Posterior cingulate gyrus (tissue), 11 donors: ENCODE data around the gene C2CD2.

ENCODE experiments used
- DNase-seq, 10 donors: peaks; one replicate each; pipeline versions ENCODE4 v3.0.0 to v3.0.0-alpha.2; 2020 to 2021; ENCODE audit warnings: mixed read lengths in 3 of 10
- intact Hi-C: fragments of 100-400 bp; cut with DNase I; formaldehyde crosslinking; loops from one replicate; pipeline ENCODE4 v1.15.1; 2023

Gene C2CD2

GRCh38 chr21:41857771-41858300 lies 96.0 kb downstream of the C2CD2 start:
- intact Hi-C loops, result no loop called here
- DNase-seq, result peak in 2 of 10 donors; percentile 45 to 57

GRCh38 chr21:41856572-41856971 lies 97.2 kb downstream of the C2CD2 start:
- intact Hi-C loops, result no loop called here
- peak in 1 of 10 donors; percentile 18 for DNase-seq

- intact Hi-C loops, result no loop called here
- DNase-seq, result peak in 2 of 10 donors; percentile 70 to 75
Observed at GRCh38 chr21:41854426-41854995, 99.3 kb downstream of the C2CD2 start.

- peak in 2 of 10 donors; percentile 49 to 68 for DNase-seq
- intact Hi-C loops, result no loop called here
Observed at GRCh38 chr21:41852929-41853320, 100.9 kb downstream of the C2CD2 start.

GRCh38 chr21:41852151-41852928 lies 101.5 kb downstream of the C2CD2 start:
- intact Hi-C loops, result no loop called here
- DNase-seq, result peak in 2 of 10 donors; percentile 69 to 81

- intact Hi-C loops, result no loop called here
Observed at GRCh38 chr21:41851090-41851790, 102.6 kb downstream of the C2CD2 start.

GRCh38 chr21:41850085-41850484 lies 103.7 kb downstream of the C2CD2 start:
- DNase-seq, result peak in 2 of 10 donors; percentile 19 to 47
- intact Hi-C loops, result no loop called here

More at GRCh38 chr21:41851090-41851790, 102.6 kb downstream of the C2CD2 start:
- DNase-seq, result peak in 1 of 10 donors; percentile 72

GRCh38 chr21:41848958-41849580 lies 104.7 kb downstream of the C2CD2 start:
- intact Hi-C loops, result no loop called here
- DNase-seq, result peak in 2 of 10 donors; percentile 49

GRCh38 chr21:41848533-41848932 lies 105.3 kb downstream of the C2CD2 start:
- DNase-seq, result peak in 1 of 10 donors; percentile 7
- intact Hi-C loops, result no loop called here

GRCh38 chr21:41847066-41847804 lies 106.6 kb downstream of the C2CD2 start:
- DNase-seq, result peak in 3 of 10 donors; percentile 39 to 79 (median 52)
- intact Hi-C loops, result no loop called here

- intact Hi-C loops, result no loop called here
Observed at GRCh38 chr21:41846536-41846935, 107.3 kb downstream of the C2CD2 start.

GRCh38 chr21:41846033-41846317 lies 107.8 kb downstream of the C2CD2 start:
- peak in 2 of 10 donors; percentile 35 to 42 for DNase-seq
- intact Hi-C loops, result no loop called here

More at GRCh38 chr21:41846536-41846935, 107.3 kb downstream of the C2CD2 start:
- peak in 3 of 10 donors; percentile 23 to 78 (median 57) for DNase-seq

- intact Hi-C loops, result no loop called here
Observed at GRCh38 chr21:41845310-41846032, 108.3 kb downstream of the C2CD2 start.

GRCh38 chr21:41843584-41843983 lies 110.2 kb downstream of the C2CD2 start:
- DNase-seq, result peak in 1 of 10 donors; percentile 7
- intact Hi-C loops, result no loop called here

More at GRCh38 chr21:41845310-41846032, 108.3 kb downstream of the C2CD2 start:
- peak in 3 of 10 donors; percentile 25 to 66 (median 50) for DNase-seq

- no peak for DNase-seq
- intact Hi-C loops, result no loop called here
Observed at GRCh38 chr21:41840880-41841279, 112.9 kb downstream of the C2CD2 start.

- DNase-seq, result peak in 2 of 10 donors; percentile 36 to 51
- intact Hi-C loops, result no loop called here
Observed at GRCh38 chr21:41839387-41840000, 114.3 kb downstream of the C2CD2 start.

- DNase-seq, result peak in 3 of 10 donors; percentile 39 to 68 (median 65)
- intact Hi-C loops, result no loop called here
Observed at GRCh38 chr21:41837756-41838297, 116.0 kb downstream of the C2CD2 start.
